GM18507 (cell line): ENCODE results near the gene IRF5.
"Not testable (repeated sequence)": the region's sequence is repeated elsewhere in the genome, so short reads cannot be mapped to it uniquely, and the experiment has no call there.

Experiments used
- DNase-seq: peaks from one replicate; pipeline ENCODE4 v3.0.0; 2011; ENCODE audit warnings: low read depth; ENCODE audit not compliant: insufficient read length; ENCODE audit errors: extremely low spot score
- FAIRE-seq: peaks from 2 replicates; lab custom pipeline; 2011; peaks lifted over from hg19 to GRCh38; lab: Jason Lieb, UNC

IRF5 gene

GRCh38 chr7:128934361-128935341 lies 3.1 kb upstream of the IRF5 start:
- FAIRE-seq (peak; percentile 95), DNase-seq (no peak)

GRCh38 chr7:128935342-128935730 lies 2.4 kb upstream of the IRF5 start:
- FAIRE-seq (no peak), DNase-seq (no peak)

GRCh38 chr7:128936798-128937197 lies 929 bp upstream of the IRF5 start:
- DNase-seq (no peak), FAIRE-seq (peak; percentile 36)

GRCh38 chr7:128937271-128937646 lies 468 bp upstream of the IRF5 start:
- FAIRE-seq = peak; percentile 56
- no peak for DNase-seq

- FAIRE-seq = no peak
Observed at GRCh38 chr7:128938544-128939074, 882 bp downstream of the IRF5 start.

GRCh38 chr7:128939075-128939860 lies 1.5 kb downstream of the IRF5 start:
- DNase-seq (no peak), FAIRE-seq (no peak)

More at GRCh38 chr7:128938544-128939074, 882 bp downstream of the IRF5 start:
- DNase-seq = no peak

- FAIRE-seq (no peak), DNase-seq (no peak)
Observed at GRCh38 chr7:128939861-128940410, 2.2 kb downstream of the IRF5 start.

- FAIRE-seq = peak; percentile 94
- peak; percentile 76 for DNase-seq
Observed at GRCh38 chr7:128940494-128941322, 3.0 kb downstream of the IRF5 start.

GRCh38 chr7:128941323-128941890 lies 3.7 kb downstream of the IRF5 start:
- DNase-seq = no peak
- FAIRE-seq = peak; percentile 5

- no peak for FAIRE-seq
- no peak for DNase-seq
Observed at GRCh38 chr7:128941946-128942526, 4.3 kb downstream of the IRF5 start.

GRCh38 chr7:128943251-128943650 lies 5.5 kb downstream of the IRF5 start:
- DNase-seq, FAIRE-seq: not testable (repeated sequence)

- DNase-seq = no peak
- FAIRE-seq = no peak
Observed at GRCh38 chr7:128944487-128945236, 6.9 kb downstream of the IRF5 start.

- FAIRE-seq (no peak), DNase-seq (no peak)
Observed at GRCh38 chr7:128945668-128946366, 8.1 kb downstream of the IRF5 start.

GRCh38 chr7:128946936-128947830 lies 9.5 kb downstream of the IRF5 start:
- DNase-seq (no peak), FAIRE-seq (no peak)

- no peak for FAIRE-seq
- DNase-seq = no peak
Observed at GRCh38 chr7:128947854-128948253, 10.1 kb downstream of the IRF5 start.

- no peak for DNase-seq
- no peak for FAIRE-seq
Observed at GRCh38 chr7:128948312-128948973, 10.7 kb downstream of the IRF5 start.
